HL-60 (cell line): ENCODE measurements around the gene SCLY.

Experiments
- DNase-seq, 2 experiments: peaks; one replicate each; pipeline ENCODE4 v3.0.0-alpha.2; 2010 to 2020; ENCODE audit warnings: low read depth in 1 of 2, low spot score in 1 of 2
- H3K27ac ChIP-seq: fragments of 250-450 bp; sonication (Bioruptor Pico); replicated peaks from 2 replicates; pipeline ENCODE4 v1.5.1; 2020; ENCODE audit warnings: mild to moderate bottlenecking, moderate library complexity
- H3K27me3 ChIP-seq: fragments of 250-450 bp; sonication (Bioruptor Pico); 2 replicates; pipeline ENCODE4 v1.5.1; 2021; ENCODE audit warnings: mild to moderate bottlenecking, moderate library complexity; ENCODE audit not compliant: insufficient read depth, poor library complexity, severe bottlenecking
- H3K4me3 ChIP-seq: replicated peaks from 2 replicates; pipeline ENCODE4 v1.5.1; 2011; ENCODE audit warnings: mild to moderate bottlenecking, control low read depth, low read length; ENCODE audit not compliant: insufficient read depth
- GABPA ChIP-seq: IDR thresholded peaks from 2 replicates; pipeline ENCODE4 v1.6.1; 2012; ENCODE audit warnings: low read depth
- POLR2AphosphoS5 ChIP-seq: IDR thresholded peaks from 2 replicates; pipeline ENCODE4 v1.6.1; 2012; ENCODE audit warnings: low read depth
- SPI1 ChIP-seq: IDR thresholded peaks from 2 replicates; pipeline ENCODE4 v1.6.1; 2012; ENCODE audit warnings: low read depth, mild to moderate bottlenecking, borderline replicate concordance
- TF ChIP-seq, protein P1 (sequence below): IDR thresholded peaks from one replicate; pipeline ENCODE4 v1.5.1; 2011; ENCODE audit warnings: low read length, control low read depth, inconsistent platforms; ENCODE audit not compliant: insufficient read depth
- TF ChIP-seq, protein P2 (sequence below): IDR thresholded peaks from 2 replicates; pipeline ENCODE4 v1.6.1; 2012; ENCODE audit warnings: low read depth; ENCODE audit not compliant: insufficient replicate concordance

The SCLY gene

GRCh38 chr2:238025741-238026360, 35.0 kb upstream of the SCLY start:
- no peak for DNase-seq
- TF ChIP-seq, protein P1, sequence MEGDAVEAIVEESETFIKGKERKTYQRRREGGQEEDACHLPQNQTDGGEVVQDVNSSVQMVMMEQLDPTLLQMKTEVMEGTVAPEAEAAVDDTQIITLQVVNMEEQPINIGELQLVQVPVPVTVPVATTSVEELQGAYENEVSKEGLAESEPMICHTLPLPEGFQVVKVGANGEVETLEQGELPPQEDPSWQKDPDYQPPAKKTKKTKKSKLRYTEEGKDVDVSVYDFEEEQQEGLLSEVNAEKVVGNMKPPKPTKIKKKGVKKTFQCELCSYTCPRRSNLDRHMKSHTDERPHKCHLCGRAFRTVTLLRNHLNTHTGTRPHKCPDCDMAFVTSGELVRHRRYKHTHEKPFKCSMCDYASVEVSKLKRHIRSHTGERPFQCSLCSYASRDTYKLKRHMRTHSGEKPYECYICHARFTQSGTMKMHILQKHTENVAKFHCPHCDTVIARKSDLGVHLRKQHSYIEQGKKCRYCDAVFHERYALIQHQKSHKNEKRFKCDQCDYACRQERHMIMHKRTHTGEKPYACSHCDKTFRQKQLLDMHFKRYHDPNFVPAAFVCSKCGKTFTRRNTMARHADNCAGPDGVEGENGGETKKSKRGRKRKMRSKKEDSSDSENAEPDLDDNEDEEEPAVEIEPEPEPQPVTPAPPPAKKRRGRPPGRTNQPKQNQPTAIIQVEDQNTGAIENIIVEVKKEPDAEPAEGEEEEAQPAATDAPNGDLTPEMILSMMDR: no peak
- TF ChIP-seq POLR2AphosphoS5 (no peak), SPI1 (no peak), GABPA (no peak)
- TF ChIP-seq, protein P2, sequence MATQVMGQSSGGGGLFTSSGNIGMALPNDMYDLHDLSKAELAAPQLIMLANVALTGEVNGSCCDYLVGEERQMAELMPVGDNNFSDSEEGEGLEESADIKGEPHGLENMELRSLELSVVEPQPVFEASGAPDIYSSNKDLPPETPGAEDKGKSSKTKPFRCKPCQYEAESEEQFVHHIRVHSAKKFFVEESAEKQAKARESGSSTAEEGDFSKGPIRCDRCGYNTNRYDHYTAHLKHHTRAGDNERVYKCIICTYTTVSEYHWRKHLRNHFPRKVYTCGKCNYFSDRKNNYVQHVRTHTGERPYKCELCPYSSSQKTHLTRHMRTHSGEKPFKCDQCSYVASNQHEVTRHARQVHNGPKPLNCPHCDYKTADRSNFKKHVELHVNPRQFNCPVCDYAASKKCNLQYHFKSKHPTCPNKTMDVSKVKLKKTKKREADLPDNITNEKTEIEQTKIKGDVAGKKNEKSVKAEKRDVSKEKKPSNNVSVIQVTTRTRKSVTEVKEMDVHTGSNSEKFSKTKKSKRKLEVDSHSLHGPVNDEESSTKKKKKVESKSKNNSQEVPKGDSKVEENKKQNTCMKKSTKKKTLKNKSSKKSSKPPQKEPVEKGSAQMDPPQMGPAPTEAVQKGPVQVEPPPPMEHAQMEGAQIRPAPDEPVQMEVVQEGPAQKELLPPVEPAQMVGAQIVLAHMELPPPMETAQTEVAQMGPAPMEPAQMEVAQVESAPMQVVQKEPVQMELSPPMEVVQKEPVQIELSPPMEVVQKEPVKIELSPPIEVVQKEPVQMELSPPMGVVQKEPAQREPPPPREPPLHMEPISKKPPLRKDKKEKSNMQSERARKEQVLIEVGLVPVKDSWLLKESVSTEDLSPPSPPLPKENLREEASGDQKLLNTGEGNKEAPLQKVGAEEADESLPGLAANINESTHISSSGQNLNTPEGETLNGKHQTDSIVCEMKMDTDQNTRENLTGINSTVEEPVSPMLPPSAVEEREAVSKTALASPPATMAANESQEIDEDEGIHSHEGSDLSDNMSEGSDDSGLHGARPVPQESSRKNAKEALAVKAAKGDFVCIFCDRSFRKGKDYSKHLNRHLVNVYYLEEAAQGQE: no peak
- no peak overlapping the region for H3K27ac ChIP-seq
- no peaks in the 10 kb centered on the region for H3K27me3 ChIP-seq
- no peak overlapping the region for H3K4me3 ChIP-seq

GRCh38 chr2:238027058-238027457, 33.7 kb upstream of the SCLY start:
- TF ChIP-seq GABPA (no peak), SPI1 (no peak), POLR2AphosphoS5 (no peak)
- TF ChIP-seq, protein P2: no peak
- TF ChIP-seq, protein P1: no peak
- peak overlapping the region; percentile 3; the same call in 1 of the 2 replicates for H3K27ac ChIP-seq
- no peak overlapping the region for H3K4me3 ChIP-seq
- no peaks in the 10 kb centered on the region for H3K27me3 ChIP-seq
- no peak for DNase-seq

DNA sequence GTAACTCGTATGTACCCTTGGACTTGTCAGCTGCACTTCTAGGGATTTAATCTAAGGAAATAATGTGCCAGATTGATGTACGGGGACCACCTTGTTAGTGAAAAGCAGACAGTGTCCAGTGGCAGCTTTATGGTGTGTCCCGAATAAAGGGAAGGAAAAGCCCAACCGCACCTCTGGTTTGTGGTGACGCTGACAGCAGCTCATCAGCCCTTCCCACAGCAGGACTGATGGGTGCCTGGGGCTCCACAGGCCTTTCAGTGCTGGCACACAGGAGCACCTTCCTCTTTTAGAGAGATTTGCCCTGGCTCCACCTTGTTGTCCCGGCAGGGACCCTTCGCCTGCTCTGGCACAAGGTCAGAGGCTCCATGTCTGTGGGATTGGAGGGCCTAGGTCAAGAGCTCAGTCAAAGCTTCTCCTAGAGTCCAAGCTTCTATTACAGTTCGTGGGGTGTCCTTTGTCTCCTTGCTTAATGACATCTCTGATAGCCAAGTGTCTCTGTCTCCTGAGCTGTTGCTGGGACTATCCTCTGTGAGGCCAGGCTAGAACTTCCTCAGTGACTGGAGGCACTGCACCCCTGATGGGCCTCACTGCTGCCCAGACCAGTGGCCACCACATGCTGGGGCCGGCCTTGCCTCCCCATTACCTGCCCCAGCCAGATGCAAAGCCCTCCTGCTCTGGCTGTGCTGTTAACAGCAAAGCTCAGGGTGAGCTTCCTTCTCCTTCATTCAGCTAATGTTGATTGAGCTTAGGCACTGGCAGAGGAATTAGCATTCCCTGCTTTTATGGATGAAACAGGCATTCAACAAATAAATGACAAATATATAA, 33.0 kb upstream of the SCLY start:
- Histone ChIP-seq H3K27ac (peak overlapping the region; percentile 39), H3K4me3 (no peak overlapping the region), H3K27me3 (no peaks in the 10 kb centered on the region)
- DNase-seq: peak in 1 of 2 experiments; percentile 91
- TF ChIP-seq GABPA (no peak), SPI1 (peak; percentile 41; the same call in 1 of the 2 replicates), POLR2AphosphoS5 (peak; percentile 50)
- TF ChIP-seq, protein P1: no peak
- TF ChIP-seq, protein P2: no peak
